Activated CD4-positive, alpha-beta T cell treated with anti-CD3 and anti-CD28 coated beads, Interleukin-2, amount 50 U/mL, for 1 hour (primary cell): ENCODE data around the gene UBTD1.
"Not testable (repeated sequence)": the region's sequence is repeated elsewhere in the genome, so short reads cannot be mapped to it uniquely, and the experiment has no call there.

Source experiments
- DNase-seq: peaks from one replicate; pipeline ENCODE4 v3.0.0-alpha.2; 2020

Gene UBTD1

DNA sequence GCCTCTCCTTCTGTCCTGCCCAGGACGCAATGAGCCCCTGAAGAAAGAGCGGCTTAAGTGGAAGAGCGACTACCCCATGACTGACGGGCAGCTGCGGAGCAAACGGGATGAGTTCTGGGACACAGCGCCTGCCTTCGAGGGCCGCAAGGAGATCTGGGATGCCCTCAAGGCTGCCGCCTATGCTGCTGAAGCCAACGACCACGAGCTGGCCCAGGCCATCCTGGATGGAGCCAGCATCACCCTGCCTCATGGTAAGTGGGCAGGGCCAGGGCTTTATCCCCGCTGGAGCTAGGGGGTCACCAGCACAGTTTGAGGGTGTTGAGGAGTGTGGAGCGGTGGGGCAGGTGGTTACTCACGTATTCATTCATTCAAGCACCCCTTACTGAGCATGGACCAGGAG lies 69.2 kb downstream of the UBTD1 start:
- DNase-seq = no peak

- no peak for DNase-seq
Observed at GRCh38 chr10:97570146-97570788, 71.5 kb downstream of the UBTD1 start.

DNA sequence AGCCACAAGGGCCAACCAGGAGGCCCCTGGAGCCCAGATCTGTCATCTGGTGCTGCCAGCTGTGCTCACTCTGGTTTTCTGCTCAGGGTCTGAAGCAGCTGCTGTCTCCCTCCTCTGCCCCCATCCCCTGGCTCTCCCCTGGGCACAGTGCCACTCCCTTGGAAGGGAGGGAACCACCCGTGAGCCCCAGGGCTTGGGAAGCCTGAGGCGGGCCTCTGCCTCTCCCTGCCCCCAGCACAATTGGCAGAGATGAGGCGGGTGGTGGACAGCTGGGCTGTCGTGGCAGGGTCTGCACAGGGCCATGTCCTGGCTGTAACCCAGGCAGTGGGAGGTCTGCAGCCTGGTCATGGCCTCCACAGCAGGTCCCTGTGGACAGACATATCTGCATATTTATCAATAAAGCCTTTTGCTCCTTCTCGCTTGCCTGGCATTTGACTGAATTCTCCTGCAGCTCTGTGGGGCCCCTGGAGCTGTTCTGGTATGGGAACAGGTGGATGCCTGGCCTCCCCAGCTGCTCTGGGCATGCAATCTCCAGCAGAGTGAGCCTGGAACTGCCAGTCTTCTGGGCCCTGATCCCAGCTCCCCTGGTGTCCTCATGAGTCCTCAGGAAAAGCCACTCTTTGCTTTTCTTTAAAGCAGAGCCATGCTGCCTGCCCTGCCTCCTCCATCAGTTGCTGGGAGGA lies 72.2 kb downstream of the UBTD1 start:
- no peak for DNase-seq

- no peak for DNase-seq
Observed at GRCh38 chr10:97571622-97572021, 72.9 kb downstream of the UBTD1 start.

- peak; percentile 46 for DNase-seq
Observed at GRCh38 chr10:97572214-97572989, 73.7 kb downstream of the UBTD1 start, which contains the start of gene ANKRD2. TSS of gene ANKRD2 (plus strand) at chr10:97572779. CDS start at chr10:97572789, 10 bp downstream.

DNA sequence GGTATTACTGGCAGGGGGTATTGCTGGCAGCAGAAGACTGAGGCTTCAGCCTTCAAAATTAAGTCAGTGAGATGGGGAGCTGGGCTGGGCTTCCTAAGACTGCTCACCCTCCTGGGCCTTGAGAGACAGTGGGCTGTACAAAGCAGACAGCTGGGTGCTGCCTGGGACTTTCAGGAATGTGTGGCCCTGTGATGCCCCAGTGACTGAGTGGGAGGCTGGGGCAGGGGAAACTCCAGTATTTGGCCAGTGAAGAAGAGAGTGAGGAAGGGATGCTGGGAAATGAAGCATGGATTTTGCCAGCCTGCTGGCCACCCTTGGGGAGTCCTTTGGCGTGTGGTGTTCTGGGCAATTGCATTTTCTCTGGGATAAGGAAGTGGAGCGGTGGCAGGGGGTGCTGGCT lies 74.3 kb downstream of the UBTD1 start:
- DNase-seq = no peak

- no peak for DNase-seq
Observed at GRCh38 chr10:97573672-97574071, 74.9 kb downstream of the UBTD1 start.

DNA sequence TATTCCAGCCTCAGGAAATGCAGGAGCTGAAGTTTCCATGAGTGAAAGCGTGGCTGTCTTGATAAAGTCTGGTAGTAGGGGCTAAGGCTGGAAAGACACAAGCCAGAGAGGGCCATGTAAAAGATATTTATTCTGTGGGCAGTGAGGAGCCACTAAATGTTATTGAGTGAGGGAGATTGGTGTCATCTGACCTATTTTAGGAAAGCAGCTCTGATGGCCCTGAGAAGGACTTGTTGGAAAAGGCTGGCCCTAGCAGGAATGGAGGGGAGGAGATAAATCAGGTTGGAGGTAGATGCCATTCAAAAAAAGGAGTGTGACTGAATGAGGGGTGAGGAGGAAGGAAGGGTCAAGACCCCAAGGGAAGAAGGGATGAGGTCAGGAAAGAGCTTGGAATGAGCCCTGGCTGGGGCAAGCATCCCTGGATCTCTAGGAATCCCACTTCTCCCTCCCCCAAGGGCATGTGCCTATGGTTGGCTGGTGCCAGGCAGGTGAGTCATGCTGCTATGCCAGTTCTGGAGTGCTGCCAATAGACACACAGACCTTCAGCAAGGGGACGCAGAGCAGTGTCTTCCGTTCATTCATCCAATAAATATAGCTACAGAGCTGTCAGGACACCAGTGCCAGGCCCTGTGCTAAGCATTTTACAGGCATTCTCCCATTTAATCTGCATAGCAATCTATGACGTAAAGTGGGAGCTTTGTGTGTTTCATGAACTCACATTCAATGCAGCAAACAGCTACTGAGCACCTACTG lies 75.8 kb downstream of the UBTD1 start:
- no peak for DNase-seq

GRCh38 chr10:97575127-97575668 lies 76.5 kb downstream of the UBTD1 start:
- DNase-seq = no peak

- not testable (repeated sequence) for DNase-seq
Observed at GRCh38 chr10:97576487-97576886, 77.8 kb downstream of the UBTD1 start.

- no peak for DNase-seq
Observed at GRCh38 chr10:97577701-97578100, 79.0 kb downstream of the UBTD1 start.

GRCh38 chr10:97578171-97578844 lies 79.6 kb downstream of the UBTD1 start:
- no peak for DNase-seq

DNA sequence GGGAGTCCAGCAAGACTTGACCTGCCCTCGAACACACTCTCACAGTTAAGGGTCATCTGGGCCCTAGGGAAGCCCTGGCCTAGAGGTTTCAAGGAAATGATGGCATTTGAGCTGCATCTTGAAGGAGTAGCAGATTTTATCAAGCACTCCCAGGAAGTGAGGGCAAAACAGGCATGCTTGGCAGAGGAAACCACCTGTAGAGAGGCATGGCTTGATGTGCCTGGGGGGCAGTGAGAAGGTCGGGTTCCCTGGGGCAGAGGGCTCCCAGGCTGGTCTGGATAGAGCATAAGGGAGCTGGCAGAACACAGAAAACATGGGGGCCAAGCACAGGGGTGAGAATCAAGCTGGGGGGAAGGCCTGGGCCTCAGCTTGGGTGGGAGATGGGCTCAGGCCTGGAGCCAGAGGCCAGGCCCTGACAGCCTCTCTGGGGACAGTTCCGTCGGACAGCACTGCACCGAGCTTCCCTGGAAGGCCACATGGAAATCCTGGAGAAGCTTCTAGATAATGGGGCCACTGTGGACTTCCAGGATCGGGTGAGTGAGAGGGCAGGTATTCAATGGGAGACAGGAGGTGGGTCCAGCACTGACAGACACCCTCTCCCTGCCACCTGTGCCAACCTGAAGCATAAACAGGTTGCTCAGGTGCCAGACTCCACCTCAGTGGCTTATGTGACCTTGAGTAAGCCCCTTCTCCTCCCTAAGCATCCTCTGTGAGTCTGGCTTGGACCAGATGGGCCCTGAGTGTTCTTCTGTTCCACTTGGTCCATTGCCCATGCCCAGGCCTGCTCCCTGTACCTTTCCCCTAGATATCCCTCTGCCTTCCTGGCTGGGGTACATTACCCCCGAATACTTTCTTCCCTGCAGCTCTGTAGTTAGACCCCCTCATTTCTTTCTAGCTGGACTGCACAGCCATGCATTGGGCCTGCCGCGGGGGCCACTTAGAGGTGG lies 82.0 kb downstream of the UBTD1 start:
- no peak for DNase-seq

DNA sequence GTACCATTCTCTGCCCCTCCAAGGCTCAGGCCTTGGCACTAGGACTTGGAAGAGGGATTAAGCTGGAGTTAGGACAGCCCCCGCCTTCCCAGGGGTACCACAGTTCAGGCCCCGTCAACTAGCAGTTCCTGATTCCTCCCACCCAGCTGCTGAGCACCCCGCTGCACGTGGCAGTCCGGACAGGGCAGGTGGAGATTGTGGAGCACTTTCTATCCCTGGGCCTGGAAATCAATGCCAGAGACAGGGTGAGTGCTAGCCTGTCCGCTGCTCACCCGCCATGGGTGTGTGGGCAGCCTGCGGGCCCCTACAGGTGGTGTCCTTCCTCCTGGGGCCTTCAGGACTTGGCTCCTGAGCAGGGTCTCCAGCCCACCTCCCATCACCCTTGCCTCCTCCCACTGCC lies 83.4 kb downstream of the UBTD1 start:
- DNase-seq = no peak

DNA sequence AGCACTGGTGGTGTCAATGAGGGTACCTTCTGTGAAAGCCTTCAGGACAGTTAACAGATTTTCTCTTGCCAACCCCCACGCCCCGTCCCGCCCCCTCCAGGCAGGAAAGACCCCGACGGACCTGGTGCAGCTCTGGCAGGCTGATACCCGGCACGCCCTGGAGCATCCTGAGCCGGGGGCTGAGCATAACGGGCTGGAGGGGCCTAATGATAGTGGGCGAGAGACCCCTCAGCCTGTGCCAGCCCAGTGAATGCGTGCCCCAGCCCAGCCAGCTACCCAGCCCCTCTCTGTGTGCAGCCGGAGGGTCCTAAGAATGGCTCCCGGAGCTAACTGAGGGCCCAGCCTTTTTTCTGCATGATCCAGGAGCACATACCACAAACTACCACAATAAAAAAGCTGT lies 84.8 kb downstream of the UBTD1 start:
- no peak for DNase-seq

DNA sequence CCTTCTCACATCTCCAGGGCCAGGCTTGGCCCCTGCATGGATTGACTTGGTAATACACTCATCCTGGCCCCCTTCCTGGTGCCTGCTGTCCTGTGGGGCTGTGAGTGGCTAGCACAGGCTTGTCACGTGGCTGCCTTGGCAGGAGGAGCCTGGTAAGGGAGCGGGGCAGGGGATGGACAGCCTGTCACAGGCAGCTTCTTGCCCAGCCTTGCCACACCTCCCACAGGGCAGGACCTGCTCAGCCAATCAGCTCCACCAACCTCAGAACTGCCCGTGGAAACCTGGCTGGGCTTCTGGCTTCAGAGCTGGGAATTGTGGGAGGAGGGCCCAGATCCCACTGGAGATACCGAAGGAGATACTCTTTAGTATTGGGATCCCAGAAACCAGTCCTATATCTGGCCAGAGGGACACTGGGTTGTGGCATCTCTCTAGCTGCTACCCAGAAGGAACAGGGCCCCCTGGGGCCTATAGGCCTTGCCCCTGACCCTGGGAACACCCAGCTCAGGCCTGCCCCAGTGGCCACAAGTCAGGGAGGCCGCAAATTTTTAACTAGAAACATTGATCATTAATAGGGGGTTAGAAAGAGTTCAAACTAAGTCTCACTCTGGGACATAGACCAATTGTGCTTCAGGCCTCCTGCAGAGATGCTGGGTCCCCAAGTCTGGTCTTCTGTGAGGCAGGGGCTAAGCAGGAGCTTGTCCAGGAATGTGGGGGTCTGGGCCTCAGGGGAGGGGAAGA lies 85.5 kb downstream of the UBTD1 start, which contains the start of gene HOGA1:
Gene HOGA1, plus strand, starts transcription at position 330 of the 738 bp plus-strand sequence. Its CDS starts 315 bp downstream, at position 645.
- DNase-seq = no peak

GRCh38 chr10:97584798-97585438 lies 86.2 kb downstream of the UBTD1 start:
- DNase-seq = no peak

DNA sequence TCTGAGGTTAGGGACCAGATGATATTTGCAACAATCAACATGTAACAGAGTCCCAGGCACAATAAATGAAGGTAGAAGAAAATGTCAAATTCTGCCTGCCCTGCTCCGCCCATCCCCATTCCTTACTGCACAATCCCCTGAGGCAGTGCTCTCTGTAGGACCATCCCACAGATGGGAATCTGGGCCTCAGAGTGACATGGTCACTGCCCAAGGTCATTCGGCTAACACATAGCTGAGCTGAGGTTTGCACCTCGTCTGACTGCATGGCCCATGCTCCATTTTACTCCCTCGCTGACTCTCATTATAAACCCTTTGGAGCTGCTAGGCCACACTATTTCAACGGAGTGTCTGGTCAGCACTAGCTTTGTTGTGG lies 86.7 kb downstream of the UBTD1 start:
- no peak for DNase-seq

GRCh38 chr10:97587183-97587582 lies 88.5 kb downstream of the UBTD1 start:
- DNase-seq = no peak

- no peak for DNase-seq
Observed at GRCh38 chr10:97589479-97589878, 90.8 kb downstream of the UBTD1 start, which contains the start of gene C10orf62. TSS of gene C10orf62 (plus strand) at chr10:97589721. CDS start at chr10:97589898, 177 bp downstream.
